Endometrial microvascular endothelial cells (primary cell): ENCODE measurements around the gene ACTG1. TPM values are rescaled to one million over a fixed set of nuclear protein-coding genes. Genes with fewer than 3 reads are reported as not detected.

Experiments
- in situ Hi-C: cut with HindIII; loops from 2 replicates; pipeline ENCODE4 v1.10.0; 2017; ENCODE audit warnings: low sequenced_read_pairs, low pct_unique_long_range_greater_than_20kb; ENCODE audit errors: inconsistent ontology term
- total RNA-seq: library from RNA; depleted of rRNA; stranded (reverse); fragments of >200 nt; gene quantifications from one replicate; pipeline ENCODE4 v1.2.3, GENCODE V29; 2015; ENCODE audit errors: inconsistent ontology term

Gene ACTG1
- total RNA-seq, 1 donor from 2014 or later = 13,813 TPM

GRCh38 chr17:81546906-81547613 lies 34.5 kb upstream of the ACTG1 start:
- in situ Hi-C loops = no loop called here

GRCh38 chr17:81545160-81545949 lies 32.8 kb upstream of the ACTG1 start:
- in situ Hi-C loops = no loop called here

GRCh38 chr17:81544281-81544974 lies 31.8 kb upstream of the ACTG1 start:
- in situ Hi-C loops = no loop called here

GRCh38 chr17:81543756-81544155 lies 31.2 kb upstream of the ACTG1 start:
- in situ Hi-C loops = no loop called here

- in situ Hi-C loops = no loop called here
Measured at GRCh38 chr17:81543339-81543675, 30.7 kb upstream of the ACTG1 start.

GRCh38 chr17:81542431-81543338 lies 30.1 kb upstream of the ACTG1 start:
- in situ Hi-C loops = no loop called here

- in situ Hi-C loops = no loop called here
Measured at GRCh38 chr17:81541123-81541522, 28.5 kb upstream of the ACTG1 start.

- in situ Hi-C loops = no loop called here
Measured at GRCh38 chr17:81540676-81541027, 28.1 kb upstream of the ACTG1 start.

DNA sequence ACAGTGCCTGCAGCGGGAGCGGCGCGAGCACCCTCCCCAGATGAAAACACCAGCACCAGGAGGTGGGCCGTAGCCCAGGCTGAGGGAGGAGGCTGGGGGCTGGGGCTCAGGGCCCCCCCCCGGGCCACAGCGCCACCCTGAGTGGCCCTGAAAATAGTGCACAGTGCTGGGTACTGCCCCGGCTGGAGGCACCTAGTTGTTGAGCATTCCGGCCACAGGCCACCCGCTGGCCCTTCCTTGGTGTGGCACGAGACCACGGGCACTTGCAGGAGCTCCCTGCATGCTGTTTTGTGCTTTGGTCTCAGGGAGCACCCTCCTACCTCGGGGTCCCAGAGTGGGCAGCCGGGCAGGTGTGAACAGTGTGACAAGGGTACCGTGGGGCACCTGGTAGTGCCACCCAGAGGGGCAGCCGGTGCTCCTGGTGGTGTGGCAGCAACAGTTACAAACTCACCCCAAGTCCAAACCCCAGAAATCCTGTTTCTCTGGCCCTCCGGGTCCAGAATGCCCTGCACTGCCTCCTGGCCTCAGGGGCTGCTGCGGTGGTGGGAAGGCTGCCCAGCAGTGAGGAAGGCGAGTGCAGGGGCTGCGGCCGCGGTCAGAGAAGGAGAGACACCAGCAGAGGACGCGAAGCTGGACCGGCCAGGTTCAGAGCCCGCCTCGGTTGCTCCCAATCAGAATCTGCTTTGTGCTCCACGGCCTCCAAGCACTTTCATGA lies 27.5 kb upstream of the ACTG1 start:
- in situ Hi-C loops = no loop called here

DNA sequence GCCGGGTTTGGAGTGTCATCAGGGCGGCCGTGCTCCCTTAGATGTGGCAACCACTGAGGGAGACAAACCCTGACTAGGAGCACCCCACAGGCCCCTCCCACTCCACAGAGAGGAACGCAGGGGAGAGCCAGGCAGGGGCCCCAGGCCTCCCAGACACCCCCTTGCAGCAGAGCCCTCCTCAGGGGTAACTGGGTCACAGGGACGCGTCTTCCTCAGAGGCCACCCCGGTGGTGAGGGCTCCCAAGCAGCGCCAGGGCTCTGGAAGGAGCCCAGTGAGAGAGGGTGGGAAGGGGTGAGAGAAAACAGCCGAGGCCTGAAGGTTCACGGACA lies 26.9 kb upstream of the ACTG1 start:
- in situ Hi-C loops = no loop called here

DNA sequence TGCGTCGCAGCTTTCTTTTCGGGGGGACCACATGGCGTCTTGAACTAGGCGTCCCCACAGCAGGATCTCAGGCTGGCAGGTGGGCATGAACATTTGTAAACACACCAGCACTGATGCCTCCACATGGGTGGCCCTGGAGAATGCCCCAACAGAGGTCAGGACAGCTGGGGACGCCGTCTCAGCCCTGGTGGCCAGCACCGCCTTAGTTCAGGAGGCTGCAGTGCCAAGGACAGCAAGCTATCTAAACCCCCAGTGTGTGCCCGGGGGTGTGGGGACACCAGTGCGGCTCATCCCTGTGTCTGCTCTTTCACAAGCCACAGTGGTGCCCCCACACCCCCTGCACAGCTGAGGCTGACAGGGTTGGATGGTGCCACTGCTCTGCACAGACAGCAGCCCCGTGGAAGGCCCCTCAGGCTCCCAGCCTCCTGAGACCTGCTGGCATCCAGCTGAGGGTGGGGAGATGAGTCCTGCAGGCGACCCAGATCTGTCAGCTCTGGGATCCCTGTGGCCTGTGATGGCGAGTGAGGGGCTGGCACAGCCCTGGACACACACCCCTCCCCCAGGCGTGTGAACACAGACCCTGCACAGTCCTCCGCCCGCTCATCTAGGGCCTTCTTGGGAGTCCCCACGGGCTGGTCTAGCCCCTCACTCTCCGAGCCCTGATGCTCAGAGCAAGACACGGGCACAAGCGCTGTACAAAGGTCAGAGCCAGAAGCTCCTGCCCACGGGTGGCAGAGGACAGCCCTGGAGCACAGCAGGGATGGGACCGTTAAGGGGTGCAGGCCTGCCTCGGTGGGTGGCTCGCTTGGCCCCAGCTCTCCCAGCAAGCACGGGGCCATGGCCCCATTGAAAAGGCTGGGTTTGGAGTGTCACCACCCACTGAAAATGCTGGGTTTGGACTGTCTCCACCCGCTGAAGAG lies 26.3 kb upstream of the ACTG1 start:
- in situ Hi-C loops = no loop called here

- in situ Hi-C loops = no loop called here
Measured at GRCh38 chr17:81537856-81538555, 25.4 kb upstream of the ACTG1 start.

- in situ Hi-C loops = no loop called here
Measured at GRCh38 chr17:81537343-81537855, 24.8 kb upstream of the ACTG1 start.

DNA sequence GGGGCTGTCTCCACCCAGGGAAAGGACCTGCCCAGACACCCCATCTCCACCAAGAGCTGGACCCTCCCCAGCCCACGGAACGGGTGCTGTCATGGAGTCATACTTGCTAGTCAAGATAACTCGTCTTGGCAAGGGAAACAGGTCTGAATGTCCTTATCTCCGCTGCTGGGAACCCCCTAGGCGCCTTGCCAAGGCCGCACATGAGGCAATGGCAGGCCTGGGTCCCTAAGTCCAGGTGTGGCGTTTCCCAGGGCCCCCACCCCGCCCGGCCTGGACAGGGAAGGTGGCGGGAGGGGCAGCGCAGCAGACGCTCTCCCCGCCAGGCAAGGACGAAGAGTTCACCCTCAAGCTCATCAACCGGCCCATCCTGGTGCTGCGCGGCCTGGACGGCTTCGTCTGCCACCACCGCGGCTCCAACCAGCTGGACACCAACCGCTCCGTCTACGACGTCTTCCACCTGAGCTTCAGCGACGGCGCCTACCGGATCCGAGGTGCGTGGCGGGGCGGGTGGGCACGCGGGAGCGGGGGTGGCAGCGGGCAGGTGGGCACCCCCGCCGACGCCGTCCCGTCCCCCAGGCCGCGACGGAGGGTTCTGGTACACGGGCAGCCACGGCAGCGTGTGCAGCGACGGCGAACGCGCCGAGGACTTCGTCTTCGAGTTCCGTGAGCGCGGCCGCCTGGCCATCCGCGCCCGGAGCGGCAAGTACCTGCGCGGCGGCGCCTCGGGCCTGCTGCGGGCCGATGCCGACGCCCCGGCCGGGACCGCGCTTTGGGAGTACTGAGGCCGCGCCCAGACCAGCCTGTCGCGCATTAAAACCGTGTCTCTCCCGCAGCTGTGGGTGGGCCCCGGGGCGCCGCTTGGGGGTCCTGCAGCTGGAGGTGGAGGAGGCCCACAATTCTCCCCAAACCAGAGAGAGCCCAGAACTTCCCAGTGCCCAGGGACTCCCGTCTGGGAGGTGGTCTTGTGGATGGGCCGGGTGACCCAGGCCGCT lies 24.0 kb upstream of the ACTG1 start:
- in situ Hi-C loops = no loop called here

DNA sequence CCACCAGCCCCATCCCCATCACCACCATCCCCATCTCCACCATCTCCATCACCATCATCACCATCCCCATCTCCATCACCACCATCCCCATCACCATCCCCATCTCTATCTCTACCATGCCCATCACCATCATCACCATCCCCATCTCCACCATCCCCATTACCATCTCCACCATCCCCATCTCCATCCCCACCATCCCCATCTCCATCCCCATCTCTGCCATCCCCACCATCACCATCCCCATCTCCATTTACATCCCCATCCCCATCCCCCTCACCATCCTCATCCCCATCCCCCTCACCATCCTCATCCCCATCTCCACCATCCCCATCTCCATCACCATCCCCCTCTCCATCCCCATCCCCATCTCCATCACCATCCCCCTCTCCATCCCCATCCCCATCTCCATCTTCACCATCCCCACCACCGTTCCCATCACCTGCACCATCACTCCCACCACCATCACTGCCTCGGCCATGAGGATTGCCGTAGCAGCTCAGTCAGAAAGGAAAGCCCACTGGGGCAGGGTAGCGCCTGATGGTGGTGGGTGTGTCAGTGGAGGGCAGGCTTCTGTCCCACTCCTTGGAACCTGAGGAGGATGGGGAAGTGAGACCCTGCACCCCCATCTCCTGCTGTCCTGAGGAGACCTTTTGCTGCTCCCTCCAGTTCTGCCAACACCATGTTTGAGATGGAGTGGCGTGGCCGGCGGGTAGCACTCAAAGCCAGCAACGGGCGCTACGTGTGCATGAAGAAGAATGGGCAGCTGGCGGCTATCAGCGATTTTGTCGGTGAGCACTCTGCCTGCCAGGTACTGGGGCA lies 23.1 kb upstream of the ACTG1 start:
- in situ Hi-C loops = no loop called here
